Fibroblast of the aortic adventitia (primary cell): ENCODE data around the gene RPS19BP1. TPM values are rescaled to one million over a fixed set of nuclear protein-coding genes. Genes with fewer than 3 reads are reported as not detected.

ENCODE experiments used
- DNase-seq: peaks from one replicate; pipeline ENCODE4 v3.0.0-alpha.2; 2010; ENCODE audit warnings: low read depth
- H3K4me3 ChIP-seq: 2 replicates; pipeline ENCODE4 v1.5.1; 2011; ENCODE audit warnings: low read depth, mild to moderate bottlenecking, control low read depth, low read length, moderate library complexity
- CTCF ChIP-seq: IDR thresholded peaks from 2 replicates; pipeline ENCODE4 v1.5.1; 2011; ENCODE audit warnings: mild to moderate bottlenecking, low read length, control low read depth, inconsistent platforms; ENCODE audit not compliant: insufficient read depth
- total RNA-seq: library from RNA; depleted of rRNA; stranded (reverse); fragments of >200 nt; gene quantifications from 2 replicates; pipeline ENCODE4 v1.2.3, GENCODE V29; 2012; ENCODE audit warnings: low replicate concordance

RPS19BP1 gene
- total RNA-seq, 1 donor, result 39.6 TPM

DNA sequence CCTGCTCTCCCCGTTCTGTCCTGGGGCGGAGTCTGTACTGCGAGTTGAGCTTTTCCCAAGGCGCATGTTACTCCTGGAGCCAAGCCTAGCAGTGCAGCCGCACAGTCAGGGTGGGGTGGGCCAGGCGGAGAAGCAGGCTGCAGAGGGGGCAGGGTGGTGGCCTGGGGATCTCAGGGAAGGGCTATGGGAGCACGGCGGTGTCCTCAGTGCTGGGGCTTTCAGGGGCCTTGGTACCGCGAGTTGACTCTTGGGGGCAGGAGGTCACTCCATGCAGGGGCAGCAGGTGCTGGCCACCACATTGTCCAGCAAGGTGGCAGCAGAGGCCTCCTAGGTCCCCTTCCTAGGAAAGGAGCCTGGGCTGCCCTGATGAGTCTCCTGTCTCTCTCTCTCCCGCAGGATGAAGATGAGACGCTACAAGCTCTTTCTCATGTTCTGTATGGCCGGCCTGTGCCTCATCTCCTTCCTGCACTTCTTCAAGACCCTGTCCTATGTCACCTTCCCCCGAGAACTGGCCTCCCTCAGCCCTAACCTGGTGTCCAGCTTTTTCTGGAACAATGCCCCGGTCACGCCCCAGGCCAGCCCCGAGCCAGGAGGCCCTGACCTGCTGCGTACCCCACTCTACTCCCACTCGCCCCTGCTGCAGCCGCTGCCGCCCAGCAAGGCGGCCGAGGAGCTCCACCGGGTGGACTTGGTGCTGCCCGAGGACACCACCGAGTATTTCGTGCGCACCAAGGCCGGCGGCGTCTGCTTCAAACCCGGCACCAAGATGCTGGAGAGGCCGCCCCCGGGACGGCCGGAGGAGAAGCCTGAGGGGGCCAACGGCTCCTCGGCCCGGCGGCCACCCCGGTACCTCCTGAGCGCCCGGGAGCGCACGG is 45.4 kb downstream of the RPS19BP1 start:
- peak; percentile 14 for TF ChIP-seq CTCF
- DNase-seq, result peak; percentile 44

GRCh38 chr22:39482768-39483167 is 49.8 kb downstream of the RPS19BP1 start:
- no peak for DNase-seq
- no peak overlapping the region for H3K4me3 ChIP-seq
- no peak for TF ChIP-seq CTCF

More for the DNA sequence above, 45.4 kb downstream of the RPS19BP1 start:
- no peak overlapping the region for H3K4me3 ChIP-seq

- TF ChIP-seq CTCF, result no peak
- DNase-seq, result no peak
- no peak overlapping the region for H3K4me3 ChIP-seq
Observed at GRCh38 chr22:39481595-39481994, 51.0 kb downstream of the RPS19BP1 start.

DNA sequence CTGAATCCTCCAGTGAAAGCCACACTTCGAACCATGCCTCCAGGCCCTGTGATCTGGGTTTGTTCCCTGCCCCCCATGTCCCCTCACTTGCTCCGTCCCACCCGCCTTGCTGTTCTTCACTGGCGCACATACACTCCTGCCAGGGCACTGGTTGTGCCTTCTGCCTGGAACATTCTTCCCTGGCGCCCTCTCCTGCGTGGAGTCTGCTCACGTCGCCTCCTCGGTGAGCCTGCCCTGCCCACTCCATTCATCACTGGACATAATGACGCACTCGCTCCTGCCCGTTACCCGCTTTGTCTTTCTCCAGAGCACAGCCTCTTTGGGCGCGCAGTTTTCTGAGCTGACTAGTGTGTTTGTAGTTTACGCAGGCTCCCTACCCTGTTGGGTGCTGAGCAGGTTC is 51.5 kb downstream of the RPS19BP1 start:
- DNase-seq, result no peak
- no peak for TF ChIP-seq CTCF
- H3K4me3 ChIP-seq, result no peak overlapping the region

DNA sequence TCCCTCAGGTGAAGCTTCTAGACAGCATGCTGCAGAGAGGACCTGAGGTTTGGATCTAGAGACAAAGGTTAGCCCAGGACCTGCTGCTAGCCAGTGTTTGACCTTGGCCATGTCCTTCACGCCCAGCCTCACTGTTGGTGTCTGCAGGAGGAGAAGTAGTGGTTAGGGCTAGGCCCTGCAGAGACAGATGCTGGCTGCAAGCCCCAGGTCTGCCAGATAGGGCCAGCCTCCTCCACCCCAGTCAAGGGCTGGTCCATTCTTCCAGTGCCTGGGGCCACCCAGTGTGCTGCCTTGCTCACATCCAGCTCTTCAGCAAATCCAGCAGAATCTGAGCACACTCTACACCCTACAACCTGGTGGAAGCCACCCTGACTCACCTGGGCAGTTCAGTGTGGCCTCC is 52.0 kb downstream of the RPS19BP1 start:
- no peak for DNase-seq
- TF ChIP-seq CTCF, result no peak

GRCh38 chr22:39479254-39479653 is 53.3 kb downstream of the RPS19BP1 start:
- no peak for DNase-seq
- H3K4me3 ChIP-seq, result no peak overlapping the region
- no peak for TF ChIP-seq CTCF

More for the DNA sequence above, 52.0 kb downstream of the RPS19BP1 start:
- no peak overlapping the region for H3K4me3 ChIP-seq

Other genes starting within 250 kb of the RPS19BP1 start
- gene RPL3, start 213.1 kb downstream of the RPS19BP1 start, total RNA-seq, result 1,848 and 3,122 TPM in 2 replicates
- gene SYNGR1, start 182.8 kb downstream of the RPS19BP1 start, total RNA-seq, result 3.9 and 14.2 TPM in 2 replicates
- gene TAB1, start 133.0 kb downstream of the RPS19BP1 start, total RNA-seq, result 11.7 and 21.3 TPM in 2 replicates
- 0.27 and 2.0 TPM in 2 replicates for gene MGAT3, start 75.7 kb downstream of the RPS19BP1 start, total RNA-seq
- gene MIEF1, start 30.5 kb downstream of the RPS19BP1 start, total RNA-seq, result 24.0 and 27.7 TPM in 2 replicates
- 259 and 946 TPM in 2 replicates for gene ATF4, start 12.2 kb downstream of the RPS19BP1 start, total RNA-seq
- gene CACNA1I, start 38.0 kb upstream of the RPS19BP1 start, total RNA-seq, result under 0.01 and 0.08 TPM in 2 replicates